Measurements from ENCODE around the gene LOX.
"Not testable (repeated sequence)": the region's sequence is repeated elsewhere in the genome, so short reads cannot be mapped to it uniquely, and the experiment has no call there.

Gene LOX

GRCh38 chr5:122095158-122095557 is 17.1 kb upstream of the LOX start:
- no peak for DNase-seq

DNA sequence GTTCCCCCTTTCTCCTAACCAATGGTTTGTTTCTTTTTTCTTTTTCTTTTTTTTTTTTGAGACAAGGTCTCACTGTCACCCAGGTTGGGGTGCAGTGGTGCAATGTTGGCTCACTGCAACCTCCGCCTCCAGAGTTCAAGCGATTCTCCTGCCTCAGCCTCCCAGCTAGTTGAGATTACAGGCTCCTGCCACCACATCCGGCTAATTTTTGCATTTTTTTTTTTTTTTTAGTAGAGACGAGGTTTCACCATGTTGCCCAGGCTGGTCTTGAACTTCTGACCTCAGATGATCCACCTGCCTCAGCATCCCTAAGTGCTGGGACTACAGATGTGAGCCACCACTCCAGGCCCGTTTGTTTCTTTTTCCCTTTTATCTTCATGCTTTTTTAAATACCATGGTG is 16.2 kb upstream of the LOX start:
- DNase-seq = not testable (repeated sequence)

DNA sequence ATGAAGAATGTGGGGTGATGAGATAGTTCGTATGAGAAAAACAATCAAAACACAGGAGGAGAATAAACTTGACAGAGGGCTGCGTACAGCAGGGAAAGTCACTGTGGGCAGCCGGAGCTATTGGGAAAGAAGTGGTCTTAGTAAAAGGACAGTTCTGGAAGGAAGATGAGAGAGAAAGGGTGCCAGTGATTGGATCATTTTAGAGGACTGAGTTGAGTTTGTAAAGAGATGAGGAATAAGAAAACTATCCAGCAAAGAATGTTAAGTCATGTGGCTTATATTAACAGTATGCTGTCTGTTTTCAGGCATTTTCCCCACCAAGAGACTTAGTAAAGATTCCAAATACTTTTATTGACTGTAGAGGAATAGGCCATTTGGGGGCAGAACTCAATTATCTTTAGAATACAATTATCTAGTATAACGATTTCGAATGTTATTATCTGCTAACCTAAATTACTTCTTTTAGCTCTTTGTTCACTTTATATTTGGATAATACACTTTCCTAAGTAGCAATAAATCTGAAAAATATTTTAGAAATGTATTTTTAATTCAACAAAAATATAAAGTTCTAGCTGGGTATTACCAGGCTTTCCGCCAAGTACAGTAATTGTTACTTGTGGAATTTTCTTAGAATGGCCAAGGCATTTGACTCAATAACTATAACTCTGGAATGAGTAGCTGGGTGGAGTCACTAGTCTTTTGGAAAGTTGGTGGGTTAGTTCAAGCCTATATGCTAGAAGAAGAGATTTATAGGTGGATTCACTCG is 15.5 kb upstream of the LOX start:
- no peak for DNase-seq

GRCh38 chr5:122091936-122092600 is 14.0 kb upstream of the LOX start:
- no peak for DNase-seq

- DNase-seq = no peak
Measured at GRCh38 chr5:122089096-122090013, 11.3 kb upstream of the LOX start.

- DNase-seq = no peak
Measured at GRCh38 chr5:122085041-122085440, 7.0 kb upstream of the LOX start.

- no peak for DNase-seq
Measured at GRCh38 chr5:122083535-122083934, 5.5 kb upstream of the LOX start.

- no peak for DNase-seq
Measured at GRCh38 chr5:122081541-122081940, 3.5 kb upstream of the LOX start.

DNA sequence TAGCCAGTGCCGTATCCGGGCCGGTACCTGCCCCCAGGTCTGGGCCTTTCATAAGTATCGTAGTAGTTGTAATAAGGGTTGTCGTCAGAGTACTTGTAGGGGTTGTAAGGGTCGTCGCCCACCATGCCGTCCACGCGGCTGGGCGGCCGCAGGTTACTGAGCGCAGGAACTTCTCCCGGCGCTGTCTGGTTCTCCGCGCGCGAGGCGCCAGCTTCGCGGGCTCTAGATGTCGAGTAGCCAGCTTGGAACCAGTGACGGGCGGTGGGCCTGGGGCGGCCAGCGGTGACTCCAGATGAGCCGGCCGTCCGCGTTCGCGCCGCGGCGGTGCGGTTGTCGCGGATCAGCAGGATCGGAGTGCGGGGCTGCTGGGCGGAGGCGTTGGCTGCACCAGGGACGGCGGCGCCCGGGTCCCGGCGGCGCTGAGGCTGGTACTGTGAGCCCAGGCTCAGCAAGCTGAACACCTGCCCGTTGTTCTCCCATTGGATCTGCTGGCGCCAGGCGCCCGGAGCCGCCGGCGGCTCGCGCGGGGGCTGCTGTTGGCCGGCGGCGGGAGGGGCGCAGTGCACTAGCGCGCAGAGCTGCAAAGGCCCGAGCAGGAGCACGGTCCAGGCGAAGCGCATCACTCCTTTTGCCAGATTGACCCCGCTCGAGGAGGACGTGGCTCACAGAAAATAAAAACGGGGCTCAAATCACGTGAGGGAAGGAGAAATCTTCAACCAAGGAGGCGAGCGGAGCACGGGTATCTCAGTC is 518 bp downstream of the LOX start:
- no peak for DNase-seq

DNA sequence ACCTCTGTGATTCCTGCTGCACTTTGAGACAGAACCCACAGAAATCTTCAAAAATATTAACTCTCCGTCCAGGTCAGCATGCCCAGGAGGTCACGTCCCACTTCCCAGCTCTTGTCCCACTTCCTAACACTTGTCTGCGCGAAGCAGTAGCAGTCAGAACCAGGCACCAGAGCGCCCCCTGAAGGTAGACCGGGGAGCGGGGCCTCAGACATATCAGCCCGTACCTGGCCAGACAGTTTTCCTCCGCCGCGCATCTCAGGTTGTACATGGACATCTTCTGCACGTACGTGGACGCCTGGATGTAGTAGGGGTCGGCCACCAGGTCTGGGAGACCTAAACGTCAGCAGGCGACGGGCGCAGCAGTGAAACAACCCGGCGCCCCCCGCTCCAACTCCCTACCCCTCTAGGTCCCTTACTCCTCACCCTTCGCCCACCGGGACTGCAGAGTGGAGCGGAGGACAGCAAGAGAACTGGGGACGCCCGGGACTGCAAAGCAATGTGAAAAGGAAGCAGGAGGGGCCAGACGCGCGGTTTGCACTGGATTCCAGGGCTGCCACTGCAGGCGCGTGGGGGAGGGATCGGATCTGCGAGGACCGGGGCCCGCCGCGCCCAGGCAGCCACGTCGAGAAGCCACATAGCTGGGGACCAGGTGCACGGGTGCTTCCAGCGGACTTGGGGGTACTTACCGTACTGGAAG is 1.2 kb downstream of the LOX start:
- DNase-seq = peak; percentile 65

GRCh38 chr5:122076050-122076461 is 2.0 kb downstream of the LOX start:
- no peak for DNase-seq

GRCh38 chr5:122073864-122074263 is 4.2 kb downstream of the LOX start:
- no peak for DNase-seq

DNA sequence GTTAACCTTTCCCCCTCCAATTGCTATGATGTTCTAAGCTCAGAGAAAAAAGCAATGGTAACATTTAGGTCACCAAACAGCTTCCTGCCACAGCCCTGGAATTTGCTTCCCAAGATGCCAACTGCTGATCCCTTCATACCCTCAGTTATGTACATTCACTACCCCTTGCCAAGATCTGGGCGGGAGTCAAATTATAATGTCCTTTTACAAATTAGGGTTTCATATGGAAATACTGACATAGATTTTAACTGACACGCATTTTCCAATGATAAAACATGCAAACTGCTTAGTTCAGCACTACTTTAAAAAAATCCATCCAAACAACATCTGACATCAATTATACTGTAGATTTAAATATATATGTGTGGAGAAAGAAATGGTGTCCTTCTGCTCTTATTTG is 5.0 kb downstream of the LOX start:
- no peak for DNase-seq

DNA sequence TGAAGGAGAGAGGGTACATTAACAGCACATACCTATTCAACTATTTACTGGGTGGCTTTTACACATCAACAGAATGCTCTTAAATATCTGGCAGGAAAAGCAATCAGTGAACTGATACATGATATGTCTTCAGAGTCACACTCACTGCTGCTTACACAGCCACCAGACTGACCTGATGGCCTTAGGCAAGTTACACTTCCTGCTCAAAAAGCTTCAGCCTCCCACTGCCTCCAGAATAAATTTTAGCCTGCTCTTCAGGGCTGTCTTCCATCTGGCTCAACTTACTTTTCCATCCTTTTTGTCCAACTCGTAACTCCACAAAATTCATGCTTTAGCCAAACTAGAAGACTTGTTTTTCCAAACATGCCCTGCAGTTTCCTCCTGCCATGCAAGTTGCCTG is 10.7 kb downstream of the LOX start:
- DNase-seq = no peak

DNA sequence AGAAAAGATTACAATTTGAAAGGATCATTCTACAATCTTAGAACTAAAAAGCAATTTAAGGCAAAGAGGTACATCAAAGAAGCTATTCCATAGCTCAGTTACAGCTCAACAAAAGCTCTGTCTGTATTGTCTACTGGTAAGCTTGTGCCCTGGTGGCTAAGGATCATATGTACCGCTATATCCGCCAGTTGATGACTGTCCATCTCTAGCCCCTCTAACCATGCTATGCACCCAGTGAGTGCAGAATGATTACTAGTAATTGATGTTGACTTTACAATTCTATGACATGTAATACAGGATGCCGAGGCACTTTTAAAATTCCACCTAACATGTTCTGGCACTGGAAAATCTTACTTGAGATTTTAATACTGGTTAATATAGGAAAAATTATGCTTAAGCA is 13.1 kb downstream of the LOX start:
- no peak for DNase-seq

DNA sequence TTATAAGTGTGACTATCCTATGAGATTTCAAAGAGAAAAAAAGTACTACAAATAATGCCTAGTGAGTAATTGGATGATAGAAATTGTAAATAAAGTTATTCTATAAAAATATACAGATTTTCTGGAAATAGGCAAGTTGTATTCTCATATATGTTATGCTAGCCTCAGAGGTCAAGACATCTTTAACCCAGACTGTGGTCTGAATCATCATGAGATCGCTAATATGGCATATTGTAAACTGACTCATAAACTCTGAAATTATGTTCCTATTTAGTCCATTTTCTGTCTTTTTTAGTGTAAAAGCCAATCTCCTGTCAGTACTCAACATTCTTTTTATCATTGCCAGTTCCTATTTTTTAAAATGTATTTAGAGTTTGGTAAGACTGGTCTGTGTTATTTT is 14.2 kb downstream of the LOX start:
- no peak for DNase-seq

DNA sequence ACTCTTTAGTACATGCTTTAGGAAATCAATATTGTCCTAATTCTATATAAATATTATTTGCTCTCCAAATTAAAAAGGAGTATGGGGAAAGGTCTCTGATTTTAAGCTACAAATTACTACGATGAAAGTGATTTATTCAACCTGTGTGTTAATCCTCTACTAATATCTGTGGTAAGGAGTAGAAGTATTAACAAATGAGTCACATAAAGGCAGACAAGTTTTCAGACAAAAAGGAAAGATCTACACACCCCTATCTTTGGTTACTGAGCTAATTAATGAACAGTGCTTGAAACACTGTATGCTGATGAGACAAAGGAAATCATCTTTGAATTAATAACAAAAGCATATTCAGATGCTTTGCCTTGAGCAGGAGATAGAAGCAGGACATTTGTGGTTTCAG is 15.9 kb downstream of the LOX start:
- DNase-seq = no peak

- no peak for DNase-seq
Measured at GRCh38 chr5:122056913-122057312, 21.1 kb downstream of the LOX start.

- no peak for DNase-seq
Measured at GRCh38 chr5:122054266-122054665, 23.8 kb downstream of the LOX start.

GRCh38 chr5:122053181-122054109 is 24.6 kb downstream of the LOX start:
- DNase-seq = no peak

DNA sequence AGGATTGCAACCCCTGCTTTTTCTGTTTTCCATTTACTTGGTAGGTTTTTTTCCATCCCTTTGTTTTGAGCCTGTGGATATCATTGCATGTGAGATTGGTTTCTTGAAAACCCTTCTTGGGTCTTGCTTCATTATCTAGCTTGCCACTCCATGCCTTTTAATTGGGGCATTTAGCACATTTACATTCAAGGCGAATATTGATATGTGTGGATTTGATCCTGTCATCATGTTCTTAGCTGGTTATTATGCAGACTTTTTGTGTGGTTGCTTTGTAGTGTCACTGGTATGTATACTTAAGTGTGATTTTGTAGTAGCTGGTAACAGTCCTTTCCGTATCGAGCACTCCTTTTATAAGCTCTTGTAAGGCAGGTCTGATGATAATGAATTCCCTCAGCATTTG is 26.5 kb downstream of the LOX start:
- DNase-seq = no peak

All from activated CD4-positive, alpha-beta T cell treated with anti-CD3 and anti-CD28 coated beads, Interleukin-2, Interleukin-6, amounts not matched to agents 100 ng/mL and 50 ng/mL, durations not matched to agents 16 hours and 8 hours (primary cell).